GM18909 (cell line): ENCODE results near the gene MRPS23.

Experiments
- ATAC-seq: cut with Tn5 transposase; IDR thresholded peaks from one replicate; pipeline ENCODE4 v1.9.1; 2021; ENCODE audit warnings: mild to moderate bottlenecking; ENCODE audit not compliant: unreplicated experiment, poor library complexity

The MRPS23 gene

DNA sequence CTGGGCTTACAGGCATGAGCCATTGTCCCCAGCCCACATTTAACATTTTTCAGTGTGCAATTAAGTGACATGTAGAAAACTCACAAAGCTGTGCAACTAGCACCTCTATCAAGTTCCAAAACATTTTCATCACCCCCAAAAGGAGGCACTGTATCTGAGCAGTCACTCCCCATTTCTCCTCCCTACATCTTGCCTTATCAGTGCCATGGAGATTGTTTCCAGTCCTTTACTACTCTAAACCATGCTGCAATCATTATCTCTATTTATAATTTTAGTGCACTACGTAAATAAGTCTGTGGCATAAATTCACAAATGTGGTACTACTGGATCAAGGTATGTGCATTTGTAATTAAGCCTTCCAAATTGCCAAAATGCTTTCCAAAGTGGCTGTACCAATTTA lies 7.6 kb downstream of the MRPS23 start:
- no peak for ATAC-seq

DNA sequence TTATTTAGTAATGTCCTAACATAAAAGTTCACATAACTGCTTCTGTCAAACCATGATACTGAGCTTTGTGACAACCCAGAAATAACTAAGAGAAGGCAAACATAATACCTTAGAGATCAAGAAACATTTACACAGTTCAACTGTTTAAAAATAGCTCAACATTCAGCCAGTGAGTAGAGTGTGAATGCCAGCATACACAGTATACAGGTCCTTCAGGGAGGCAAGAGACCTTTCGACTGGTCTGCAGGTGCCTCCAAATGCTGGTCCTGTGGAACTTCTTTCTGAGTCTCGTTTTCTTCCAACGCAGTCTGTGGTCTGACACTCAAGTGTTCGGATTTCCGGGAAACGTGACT lies 10.3 kb downstream of the MRPS23 start:
- no peak for ATAC-seq

DNA sequence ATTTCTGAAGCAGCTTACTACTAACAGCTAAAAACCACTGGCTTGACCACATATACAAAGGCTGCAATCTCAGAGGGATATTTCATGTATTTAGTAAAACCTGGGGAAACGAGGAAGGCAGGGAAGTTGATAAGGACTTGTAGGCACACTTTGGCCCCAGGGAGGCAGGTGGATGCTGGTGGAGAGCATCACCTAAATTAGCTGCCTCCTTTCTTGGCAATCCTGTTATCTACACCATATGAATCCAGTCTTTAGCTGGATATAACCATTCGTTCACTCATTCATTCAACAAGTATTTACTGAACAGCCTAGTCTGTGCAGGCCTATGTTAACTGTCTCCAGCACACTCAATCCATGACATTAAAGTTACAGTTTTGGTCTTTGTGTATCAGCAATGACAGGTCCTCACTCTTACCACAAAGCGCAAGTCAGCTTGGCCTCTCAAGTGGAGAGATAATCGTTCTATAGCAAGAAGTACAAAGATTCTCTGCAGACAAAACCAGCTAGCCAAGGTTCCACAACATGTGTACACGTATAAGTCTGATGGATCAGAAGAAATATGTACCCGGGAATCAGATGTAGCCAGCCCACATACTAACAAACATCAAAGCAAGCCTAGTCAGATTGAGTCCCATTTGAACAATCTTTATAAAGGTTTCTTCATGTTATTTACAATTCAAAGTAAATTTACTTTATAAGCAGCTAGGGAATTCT lies 10.8 kb downstream of the MRPS23 start:
- no peak for ATAC-seq

DNA sequence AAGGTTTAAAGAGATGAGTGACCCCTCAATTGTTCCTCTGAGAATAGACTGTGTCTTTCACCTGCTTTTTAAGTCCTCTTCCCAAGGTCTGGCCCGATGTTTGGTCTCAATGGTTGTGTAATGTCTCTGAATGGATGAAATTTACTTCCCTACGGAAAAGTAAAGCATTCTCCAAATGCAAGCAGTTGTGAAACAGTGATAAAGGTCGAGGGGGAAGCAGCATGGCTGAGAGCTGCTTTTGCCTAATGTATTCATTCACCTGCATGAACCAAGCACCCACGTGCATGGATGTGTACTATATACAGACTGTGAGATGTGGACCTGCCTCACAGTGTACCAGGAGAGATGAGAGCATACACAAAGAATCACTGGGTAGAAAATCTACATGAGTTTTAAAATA lies 11.4 kb downstream of the MRPS23 start:
- ATAC-seq = no peak

DNA sequence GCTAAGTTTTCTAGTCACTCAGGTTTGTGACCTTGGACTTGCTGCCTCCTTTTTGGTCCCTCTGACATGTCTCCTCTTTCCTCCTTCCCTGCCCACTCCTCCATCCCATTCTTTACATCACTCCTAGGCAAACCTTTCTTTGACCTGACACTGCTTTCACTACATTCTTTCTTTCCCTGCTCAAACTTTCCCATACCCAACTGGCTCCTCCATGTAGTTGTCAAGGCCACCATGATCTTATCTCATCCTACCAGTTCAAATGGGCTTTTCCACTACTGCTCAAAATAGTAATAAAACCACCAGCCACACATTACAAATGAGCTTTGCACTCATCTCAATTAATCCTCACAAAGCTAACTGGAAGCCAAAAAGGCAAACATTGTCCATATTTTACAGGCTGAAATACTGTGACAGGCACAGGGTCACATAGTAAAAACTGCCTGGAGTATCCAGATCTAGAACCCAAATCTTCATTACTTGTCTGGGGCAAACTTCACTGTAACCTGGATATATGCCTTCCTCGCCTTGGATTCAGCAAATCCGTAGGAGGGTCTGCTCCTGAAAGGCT lies 14.4 kb downstream of the MRPS23 start:
- no peak for ATAC-seq

DNA sequence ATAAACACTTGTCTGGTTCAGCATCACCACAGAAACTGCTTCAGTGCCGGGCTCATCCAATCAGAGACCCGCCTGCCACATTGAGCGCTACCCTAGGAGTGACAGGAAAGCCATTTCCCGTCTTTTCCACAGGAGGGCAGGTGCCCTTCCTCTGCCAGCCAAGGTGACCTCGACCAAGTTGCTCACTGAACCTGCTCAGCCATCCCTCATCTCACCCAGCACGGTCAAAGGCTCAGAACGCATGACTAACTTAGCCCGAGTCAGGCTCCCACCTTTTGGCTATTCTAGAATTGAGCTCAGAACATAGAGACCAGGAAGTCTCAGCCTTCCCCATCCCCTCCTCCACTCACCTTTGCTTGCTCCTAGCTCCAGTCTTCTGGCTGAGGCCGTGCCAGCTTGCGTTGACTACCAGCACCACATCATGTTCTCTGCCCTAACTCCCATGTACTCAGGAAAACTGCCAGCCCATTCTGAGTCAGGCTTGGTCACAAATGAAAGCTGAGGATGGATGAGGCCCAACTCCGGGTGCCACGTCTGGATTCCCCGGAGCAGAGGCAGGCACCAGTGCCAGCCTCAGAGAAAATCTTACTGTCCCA lies 15.6 kb downstream of the MRPS23 start:
- ATAC-seq = no peak

DNA sequence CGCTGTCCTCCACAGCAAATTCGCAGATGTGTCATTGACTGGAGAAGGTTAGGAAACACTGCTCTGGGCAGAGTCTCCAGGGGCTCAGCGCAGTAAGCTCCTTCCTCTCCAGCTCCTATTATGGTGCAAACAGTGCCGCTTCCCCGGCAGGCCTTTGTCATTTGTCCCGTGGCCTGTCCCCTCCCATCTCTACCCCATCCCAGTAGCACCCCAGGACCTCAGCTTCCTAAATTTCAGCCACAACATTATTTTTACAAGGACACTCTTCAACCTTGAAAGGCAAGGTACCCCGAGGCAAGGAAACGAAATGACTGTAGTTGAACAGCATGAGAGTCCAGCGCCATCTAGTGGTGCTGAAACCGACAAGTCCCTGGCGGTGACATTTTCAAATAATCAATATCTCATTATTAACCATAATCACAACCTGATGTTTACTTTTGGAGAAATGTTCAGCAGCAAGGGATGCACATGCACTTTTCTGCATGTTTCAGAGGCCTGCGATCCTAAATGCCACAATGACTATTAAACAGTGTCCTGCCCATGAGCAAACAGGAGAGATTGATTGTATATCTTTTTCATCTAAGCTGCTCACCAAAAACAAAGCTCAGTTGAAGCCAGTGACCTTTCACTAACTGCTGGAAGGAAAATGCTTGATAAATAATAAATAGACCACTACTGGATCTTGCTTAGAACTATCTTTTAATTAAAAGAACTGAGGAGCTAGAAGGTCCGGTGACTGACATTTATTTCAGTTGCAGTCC lies 16.5 kb downstream of the MRPS23 start:
- ATAC-seq = peak; percentile 48

DNA sequence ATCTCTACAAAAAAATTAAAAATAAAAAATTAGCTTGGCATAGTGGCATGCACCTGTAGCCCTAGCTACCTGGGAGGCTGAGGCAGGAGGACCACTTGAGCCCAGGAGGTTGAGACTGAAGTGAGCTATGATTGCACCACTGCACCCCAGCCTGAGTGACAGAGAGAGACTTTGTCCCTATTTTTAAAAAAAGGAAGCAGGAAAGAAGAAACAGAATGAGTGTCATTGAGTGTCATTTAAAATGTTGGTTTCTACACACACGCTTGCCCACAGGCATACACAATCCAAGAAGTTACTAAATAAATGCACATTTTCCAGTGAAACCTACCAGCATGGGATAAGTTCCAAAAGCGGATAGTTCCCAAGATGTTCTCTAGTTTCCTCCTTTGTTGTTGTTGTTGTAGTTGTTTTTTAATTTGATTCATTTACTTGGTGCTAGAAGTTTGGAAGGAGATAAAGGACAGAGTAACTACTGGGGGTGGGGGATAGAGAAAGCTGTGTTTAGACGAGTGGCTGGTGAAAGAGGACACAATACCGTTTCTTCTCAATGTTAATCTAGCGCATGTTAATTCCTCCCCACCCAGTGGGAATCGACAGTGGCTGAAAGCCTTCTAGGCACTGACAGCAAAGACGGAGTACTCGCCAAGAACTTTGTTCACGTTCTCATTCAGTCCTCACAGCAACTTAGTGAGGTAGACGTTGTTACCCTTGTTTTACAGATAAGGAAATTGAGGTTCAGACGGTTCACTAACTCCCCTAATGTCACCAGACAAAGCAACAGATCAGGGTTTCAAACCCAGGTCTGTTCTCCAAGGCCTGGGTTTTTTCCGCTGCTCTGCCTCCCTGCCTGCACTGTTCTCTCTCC lies 17.3 kb downstream of the MRPS23 start:
- ATAC-seq = peak; percentile 6

DNA sequence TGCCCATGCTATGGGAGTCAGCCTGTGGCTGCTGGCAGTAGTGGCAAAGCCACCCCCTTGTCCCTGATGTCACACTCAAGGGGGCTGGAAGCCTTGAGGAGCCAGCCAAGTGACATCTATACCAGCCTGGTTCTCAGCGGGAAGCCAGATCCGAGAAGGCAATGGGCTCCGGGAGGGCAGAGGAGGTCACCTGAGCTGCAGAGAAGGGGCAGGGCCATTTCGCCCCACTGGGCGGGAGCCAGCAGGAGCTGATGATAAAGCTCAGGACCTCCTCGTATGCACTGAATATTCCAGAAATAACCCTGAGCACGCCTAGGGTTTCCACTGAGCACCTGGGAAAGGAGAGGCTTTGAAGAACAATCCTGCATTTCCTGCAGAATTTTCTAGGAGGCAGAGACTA lies 19.0 kb downstream of the MRPS23 start:
- ATAC-seq = no peak

DNA sequence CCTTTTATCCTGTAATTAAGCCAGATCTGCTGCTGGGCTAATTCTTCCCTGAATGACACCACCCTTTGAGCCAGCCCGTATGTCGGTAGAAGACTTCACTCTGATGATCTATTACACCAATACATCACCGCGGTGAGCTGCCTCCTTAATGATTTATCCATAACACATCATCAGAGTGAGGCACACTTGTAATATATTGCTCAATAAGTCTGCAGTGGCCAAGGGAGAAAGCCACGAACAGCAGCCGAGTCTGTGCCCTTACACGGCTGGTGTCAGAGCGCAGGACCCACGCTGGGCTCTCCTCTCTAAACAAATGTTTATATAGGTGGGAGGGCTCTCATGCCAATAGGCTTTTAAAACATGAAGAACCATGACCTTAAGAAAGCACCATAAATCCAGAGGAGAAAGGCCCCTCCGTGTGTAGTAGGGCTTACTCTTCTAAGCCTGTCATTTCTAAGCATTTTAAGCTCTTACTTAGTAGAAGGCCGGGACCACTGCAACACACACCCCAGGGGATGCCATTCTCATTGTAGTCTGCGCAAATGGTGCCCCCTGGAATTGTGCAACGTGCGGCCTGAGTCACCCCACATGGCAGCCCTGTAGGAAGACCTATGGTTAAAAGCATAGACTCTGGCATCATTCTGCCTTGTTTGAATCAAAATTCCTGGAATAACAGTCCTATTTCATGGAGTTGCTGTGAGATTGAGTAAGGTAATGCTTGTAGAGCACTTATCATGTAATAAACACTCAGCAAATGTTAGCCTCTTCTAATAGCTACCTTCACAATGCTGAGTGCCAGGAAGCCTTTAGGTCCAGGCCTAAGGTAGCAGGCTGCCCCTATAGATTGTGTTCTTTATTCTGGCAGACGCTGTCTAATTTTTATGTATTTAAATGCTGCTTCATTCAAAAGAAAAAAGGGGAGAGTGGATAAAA lies 26.1 kb downstream of the MRPS23 start:
- ATAC-seq = no peak

DNA sequence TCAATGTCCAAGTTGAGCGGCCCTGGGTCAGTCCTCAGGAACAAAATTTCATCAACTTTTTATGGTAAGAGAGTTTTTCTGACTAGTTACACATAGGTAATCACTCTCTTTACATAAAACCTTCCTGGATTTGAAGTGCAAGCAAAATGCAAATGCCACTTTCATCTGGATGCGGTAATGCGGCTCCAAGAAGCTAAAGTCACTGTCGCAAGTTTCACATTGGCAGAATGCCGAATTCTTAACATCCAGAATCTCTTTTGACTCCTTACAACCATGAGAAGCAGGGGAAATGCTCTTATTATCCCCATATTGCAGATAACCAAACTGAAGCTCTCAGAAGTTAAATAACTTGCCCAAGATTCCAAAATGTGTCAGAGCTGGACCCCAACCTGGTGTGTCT lies 30.0 kb downstream of the MRPS23 start:
- no peak for ATAC-seq

DNA sequence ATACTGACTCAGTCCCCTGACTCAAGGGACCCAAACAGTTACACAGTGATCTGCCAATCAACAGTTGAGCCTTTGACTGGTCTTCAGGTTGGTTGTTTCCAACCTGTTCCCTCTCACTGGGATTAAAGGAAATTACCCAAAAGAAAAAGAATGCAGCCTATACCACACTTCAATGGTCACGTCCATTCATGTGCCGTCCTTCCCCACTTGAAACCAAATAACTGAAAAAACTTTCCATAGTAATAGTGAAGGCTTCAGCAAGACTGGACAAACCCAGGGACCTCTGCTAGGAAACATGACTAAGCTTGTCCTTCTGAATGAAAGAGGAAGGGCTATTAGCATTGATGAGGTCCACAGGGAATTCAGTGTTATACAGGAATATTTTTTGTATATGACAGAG lies 30.6 kb downstream of the MRPS23 start:
- no peak for ATAC-seq

DNA sequence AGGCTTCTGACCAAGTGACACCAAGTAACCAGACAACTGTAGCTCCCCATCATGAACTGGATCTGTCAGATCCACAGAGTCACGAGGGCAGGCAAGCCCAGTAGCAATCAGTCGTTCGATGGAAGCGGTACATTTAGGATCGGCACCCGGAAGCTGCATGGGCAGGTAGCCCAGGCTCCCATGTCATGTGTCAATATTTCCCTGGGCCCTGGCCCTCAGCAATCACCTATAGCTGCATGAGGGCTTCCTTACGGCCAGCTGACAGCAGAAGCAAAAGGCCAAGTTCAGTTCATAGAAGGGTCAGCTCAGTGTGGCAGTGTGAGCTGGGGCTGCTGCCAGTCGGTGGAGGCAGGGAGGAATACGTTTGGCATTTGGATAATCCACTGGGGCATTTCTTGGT lies 31.8 kb downstream of the MRPS23 start:
- no peak for ATAC-seq

DNA sequence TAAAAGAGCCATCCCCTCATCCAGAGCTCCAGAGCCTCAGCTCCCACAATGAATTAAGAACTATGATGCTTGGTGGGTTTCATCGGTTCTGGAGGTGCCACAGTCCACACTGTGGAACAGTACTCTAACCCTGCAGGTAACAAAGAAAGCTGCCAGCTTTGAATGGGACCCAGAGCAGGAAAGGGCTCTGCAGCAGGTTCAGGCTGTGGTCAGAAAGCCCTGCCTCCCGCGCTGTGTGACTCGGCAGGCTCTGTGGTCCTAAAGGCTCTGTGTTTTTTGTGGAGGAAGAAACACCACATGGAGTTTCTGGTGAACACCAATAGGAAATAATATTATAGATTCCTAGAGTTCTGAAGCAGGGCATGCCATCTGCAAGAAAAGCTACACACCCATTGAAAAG lies 32.5 kb downstream of the MRPS23 start:
- no peak for ATAC-seq

DNA sequence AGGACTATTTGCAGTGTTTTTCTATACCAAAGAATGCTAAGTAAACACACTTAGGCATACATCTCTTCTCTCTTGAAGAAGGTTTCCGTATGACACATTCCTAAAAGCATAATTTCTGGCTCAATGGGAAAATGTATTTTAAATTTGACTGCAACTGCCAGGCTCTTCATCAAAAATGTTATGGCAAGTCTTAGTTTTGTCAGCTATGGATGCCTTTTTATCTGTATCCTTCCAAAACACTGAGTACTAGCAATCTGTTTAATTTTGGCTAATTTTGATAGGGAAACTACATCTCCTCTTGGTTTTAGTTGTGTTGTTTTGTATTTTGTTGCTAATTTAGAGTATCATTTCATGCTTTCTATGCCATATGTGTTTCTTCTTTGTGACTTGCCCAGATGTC lies 35.4 kb downstream of the MRPS23 start:
- no peak for ATAC-seq

DNA sequence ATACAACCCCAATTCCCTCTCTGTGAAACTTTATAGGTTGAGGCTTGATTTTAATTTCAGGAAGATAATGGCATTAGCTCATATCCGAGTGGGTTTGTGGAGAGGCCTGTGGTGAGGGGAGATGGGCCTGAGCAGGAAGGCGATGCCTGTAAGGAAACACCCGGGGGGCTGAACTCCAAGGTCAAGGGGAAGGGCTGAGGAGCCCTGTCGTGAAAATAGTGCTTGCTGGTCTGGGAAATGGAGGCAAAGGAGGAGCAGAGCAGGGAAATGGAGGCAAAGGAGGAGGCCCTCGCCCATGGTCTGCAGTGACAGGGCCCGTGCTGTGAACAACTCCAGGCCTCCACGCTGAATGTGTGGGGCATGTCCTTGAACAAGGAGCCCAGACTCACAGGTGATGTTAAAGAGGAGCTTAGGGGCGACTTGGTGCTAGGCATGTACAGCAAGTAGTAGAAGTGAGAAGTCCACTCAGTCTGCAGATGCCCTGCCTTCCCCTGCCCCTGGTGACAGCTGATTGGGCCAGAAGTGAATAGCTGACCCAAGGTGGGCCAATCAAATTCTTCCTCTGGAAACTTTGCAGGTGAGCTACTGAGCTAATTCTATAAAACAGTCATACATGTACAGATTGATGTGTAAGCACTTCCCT lies 38.1 kb downstream of the MRPS23 start:
- ATAC-seq = no peak

DNA sequence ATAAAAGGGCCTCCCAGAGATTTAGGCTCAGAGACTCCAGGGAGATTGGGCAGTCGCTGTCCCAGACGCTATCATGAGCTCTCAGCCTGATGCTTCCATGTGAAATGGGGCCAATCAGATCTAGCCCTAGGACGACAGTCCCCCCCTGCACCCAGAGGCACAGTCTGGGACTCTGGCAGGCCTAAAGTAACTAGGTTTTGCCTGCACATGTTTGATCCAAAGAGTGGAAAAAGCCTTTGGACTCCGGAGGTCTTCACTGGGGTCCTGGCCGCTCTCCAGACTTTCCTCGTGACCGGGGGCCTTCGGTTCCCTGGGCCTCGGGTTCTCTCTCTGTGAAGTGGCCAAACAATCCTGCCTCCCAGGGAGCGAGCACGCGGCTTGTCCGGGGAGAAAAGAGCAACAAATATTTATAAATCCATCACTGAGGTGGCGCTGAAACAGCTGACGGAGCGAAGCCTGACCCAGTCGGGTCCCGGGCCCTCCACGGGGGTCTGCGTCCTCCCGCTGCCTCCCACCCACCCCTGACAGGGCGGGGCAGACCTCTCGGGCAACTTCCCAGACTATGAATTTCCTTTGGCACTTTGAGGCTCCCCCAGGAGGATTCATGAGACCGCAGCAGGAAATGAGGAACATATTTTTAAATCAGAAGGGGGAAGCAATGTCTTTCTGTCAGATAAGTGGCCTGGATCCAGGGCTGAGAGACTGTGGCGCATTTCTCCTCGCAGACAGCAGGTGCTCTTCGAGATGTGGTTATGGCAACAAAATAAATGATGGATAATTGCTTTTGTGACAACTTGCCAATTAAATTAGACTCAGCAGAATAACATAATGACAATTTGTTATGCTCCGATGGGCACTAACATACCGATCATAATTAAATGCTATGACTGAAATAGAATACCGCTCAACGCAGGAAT lies 38.9 kb downstream of the MRPS23 start:
- ATAC-seq = no peak

DNA sequence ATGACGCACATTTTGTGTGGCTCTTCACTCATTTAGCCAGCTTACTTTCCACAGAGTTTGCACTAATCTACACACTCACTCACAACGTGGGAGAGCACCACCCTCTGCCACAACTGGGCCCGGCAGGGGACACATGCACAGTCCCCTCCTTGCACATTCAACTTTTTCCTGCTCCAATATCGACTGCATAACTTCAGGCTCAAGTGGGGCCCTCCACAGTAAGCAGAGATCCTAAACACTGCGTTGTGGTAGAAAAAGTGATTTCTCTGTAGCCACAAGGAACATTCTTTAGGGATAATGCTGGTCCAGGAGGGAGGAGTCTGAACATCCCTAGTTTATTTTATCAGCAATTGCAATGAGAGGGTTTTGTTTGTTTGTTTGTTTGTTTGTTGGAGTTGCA lies 40.0 kb downstream of the MRPS23 start:
- no peak for ATAC-seq
